Astrocyte (in vitro differentiated cells and primary cell): ENCODE measurements around the gene RBM23.
"Not testable (repeated sequence)": the region's sequence is repeated elsewhere in the genome, so short reads cannot be mapped to it uniquely, and the experiment has no call there.

ENCODE experiments used
- EZH2 ChIP-seq: IDR thresholded peaks from 2 replicates; pipeline ENCODE4 v1.6.1; 2012; ENCODE audit warnings: mild to moderate bottlenecking, low read length, inconsistent platforms; ENCODE audit not compliant: insufficient read depth
- TF ChIP-seq, protein P1 (sequence below): IDR thresholded peaks from 2 replicates; pipeline ENCODE4 v1.5.1; 2011; ENCODE audit warnings: low read depth, mild to moderate bottlenecking, inconsistent platforms, low read length, moderate library complexity; ENCODE audit not compliant: insufficient read depth

DNA sequence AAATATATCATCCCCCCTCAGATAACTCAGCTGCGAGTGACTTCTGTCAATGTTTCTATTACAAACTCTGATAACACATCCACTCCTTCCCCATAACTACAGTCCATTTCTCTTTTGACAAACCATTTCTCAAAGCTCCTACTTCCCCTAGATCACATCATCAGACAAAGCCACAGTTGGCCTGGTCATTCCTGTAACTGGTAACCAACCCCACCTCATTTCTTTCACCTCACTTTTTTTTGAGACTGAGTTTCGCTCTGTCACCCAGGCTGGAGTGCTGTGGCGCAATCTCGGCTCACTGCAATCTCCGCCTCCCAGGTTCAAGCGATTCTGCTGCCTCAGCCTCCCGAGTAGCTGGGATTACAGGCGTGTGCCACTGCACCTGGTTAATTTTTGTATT, 32.8 kb upstream of the RBM23 start:
- TF ChIP-seq, protein P1, sequence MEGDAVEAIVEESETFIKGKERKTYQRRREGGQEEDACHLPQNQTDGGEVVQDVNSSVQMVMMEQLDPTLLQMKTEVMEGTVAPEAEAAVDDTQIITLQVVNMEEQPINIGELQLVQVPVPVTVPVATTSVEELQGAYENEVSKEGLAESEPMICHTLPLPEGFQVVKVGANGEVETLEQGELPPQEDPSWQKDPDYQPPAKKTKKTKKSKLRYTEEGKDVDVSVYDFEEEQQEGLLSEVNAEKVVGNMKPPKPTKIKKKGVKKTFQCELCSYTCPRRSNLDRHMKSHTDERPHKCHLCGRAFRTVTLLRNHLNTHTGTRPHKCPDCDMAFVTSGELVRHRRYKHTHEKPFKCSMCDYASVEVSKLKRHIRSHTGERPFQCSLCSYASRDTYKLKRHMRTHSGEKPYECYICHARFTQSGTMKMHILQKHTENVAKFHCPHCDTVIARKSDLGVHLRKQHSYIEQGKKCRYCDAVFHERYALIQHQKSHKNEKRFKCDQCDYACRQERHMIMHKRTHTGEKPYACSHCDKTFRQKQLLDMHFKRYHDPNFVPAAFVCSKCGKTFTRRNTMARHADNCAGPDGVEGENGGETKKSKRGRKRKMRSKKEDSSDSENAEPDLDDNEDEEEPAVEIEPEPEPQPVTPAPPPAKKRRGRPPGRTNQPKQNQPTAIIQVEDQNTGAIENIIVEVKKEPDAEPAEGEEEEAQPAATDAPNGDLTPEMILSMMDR: not testable (repeated sequence)
- TF ChIP-seq EZH2: not testable (repeated sequence)
